ENCODE results near the gene MAP1LC3A. TPM values are rescaled to one million over a fixed set of nuclear protein-coding genes. Genes with fewer than 3 reads are reported as not detected.

MAP1LC3A gene
- total and polyA plus RNA-seq, 2 donors (not counting 3 experiments of a cell fraction or from before 2014, with no cell fraction given): 32.1 to 39.8 TPM

GRCh38 chr20:34532756-34533155 is 25.8 kb upstream of the MAP1LC3A start:
- dilution Hi-C loops (cut with MboI; ENCODE audit: extremely low pct_ligation_motif_present, low sequenced_read_pairs) (no loop called here), intact Hi-C loops (cut with micrococcal nuclease) (no loop called here)
- Histone ChIP-seq H3K9ac (replicated peaks; ENCODE audit: extremely low read depth, insufficient read depth, low read length) (no peak overlapping the region), H3K27me3 (ENCODE audit: control insufficient read depth in 2 of 2, insufficient read depth in 2 of 2, low read length in 2 of 2) (no peaks in the 10 kb centered on the region), H3K4me1 (ENCODE audit: control insufficient read depth, extremely low read depth, insufficient read depth, low read length) (no peaks in the 10 kb centered on the region), H4K20me1 (replicated peaks; ENCODE audit: control insufficient read depth, extremely low read depth, insufficient read depth, low read length) (no peaks in the 10 kb centered on the region), H3K27ac (ENCODE audit: insufficient read depth, low read depth, low read length) (no peak overlapping the region), H2AFZ (ENCODE audit: low read depth, low read length) (no peak overlapping the region), H3K4me3 (replicated peaks in 1 of 3; ENCODE audit: insufficient read depth in 1 of 3, low read depth in 1 of 3, low read length in 3 of 3) (no peak overlapping the region), H3K4me2 (ENCODE audit: insufficient read depth, low read length) (no peak overlapping the region), H3K79me2 (ENCODE audit: control insufficient read depth, insufficient read depth, low read length) (peaks cover 6% of the 10 kb centered on the region), H3K36me3 (ENCODE audit: control insufficient read depth in 2 of 2, extremely low read depth in 1 of 2, insufficient read depth in 2 of 2, low read length in 2 of 2) (peaks cover 10 to 59% of the 10 kb centered on the region in 2 experiments), H3K9me1 (replicated peaks; ENCODE audit: control insufficient read depth, extremely low read depth, insufficient read depth, low read length) (no peaks in the 10 kb centered on the region), H3K9me3 (replicated peaks; ENCODE audit: control insufficient read depth, insufficient read depth, low read length) (no peaks in the 10 kb centered on the region)
- DNase-seq (ENCODE audit: low read depth, low spot score) (no peak), FAIRE-seq (no peak)
- ChIA-PET POLR2A (no interaction called here), CTCF (interaction anchor here (0.9 to 1.6 kb wide), 2 partner anchors 10 to 220 kb away, joined by 3 read pairs; no protein-coding TSS in a partner anchor)
- no TSS peak for BruUV-seq (replicated peaks)
- TF ChIP-seq MYC (IDR thresholded peaks at IDR 0.05; ENCODE audit: low read depth, low read length) (no peak), FOS (IDR thresholded peaks at IDR 0.05; ENCODE audit: borderline replicate concordance, insufficient read depth, low read length) (no peak), POLR2AphosphoS5 (IDR thresholded peaks at IDR 0.05; ENCODE audit: insufficient read depth, low read depth, low read length) (no peak), EZH2 (IDR thresholded peaks at IDR 0.05; ENCODE audit: borderline replicate concordance, low read depth, low read length, severe bottlenecking) (no peak), POLR2A (IDR thresholded peaks at IDR 0.05; ENCODE audit: low read depth, low read length) (no peak), JUN (IDR thresholded peaks at IDR 0.05; ENCODE audit: borderline replicate concordance, insufficient read depth, insufficient read length, low read depth) (no peak)
- TF ChIP-seq, protein P1, sequence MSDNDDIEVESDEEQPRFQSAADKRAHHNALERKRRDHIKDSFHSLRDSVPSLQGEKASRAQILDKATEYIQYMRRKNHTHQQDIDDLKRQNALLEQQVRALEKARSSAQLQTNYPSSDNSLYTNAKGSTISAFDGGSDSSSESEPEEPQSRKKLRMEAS (IDR thresholded peaks at IDR 0.05; ENCODE audit: insufficient read depth, insufficient read length): no peak

DNA sequence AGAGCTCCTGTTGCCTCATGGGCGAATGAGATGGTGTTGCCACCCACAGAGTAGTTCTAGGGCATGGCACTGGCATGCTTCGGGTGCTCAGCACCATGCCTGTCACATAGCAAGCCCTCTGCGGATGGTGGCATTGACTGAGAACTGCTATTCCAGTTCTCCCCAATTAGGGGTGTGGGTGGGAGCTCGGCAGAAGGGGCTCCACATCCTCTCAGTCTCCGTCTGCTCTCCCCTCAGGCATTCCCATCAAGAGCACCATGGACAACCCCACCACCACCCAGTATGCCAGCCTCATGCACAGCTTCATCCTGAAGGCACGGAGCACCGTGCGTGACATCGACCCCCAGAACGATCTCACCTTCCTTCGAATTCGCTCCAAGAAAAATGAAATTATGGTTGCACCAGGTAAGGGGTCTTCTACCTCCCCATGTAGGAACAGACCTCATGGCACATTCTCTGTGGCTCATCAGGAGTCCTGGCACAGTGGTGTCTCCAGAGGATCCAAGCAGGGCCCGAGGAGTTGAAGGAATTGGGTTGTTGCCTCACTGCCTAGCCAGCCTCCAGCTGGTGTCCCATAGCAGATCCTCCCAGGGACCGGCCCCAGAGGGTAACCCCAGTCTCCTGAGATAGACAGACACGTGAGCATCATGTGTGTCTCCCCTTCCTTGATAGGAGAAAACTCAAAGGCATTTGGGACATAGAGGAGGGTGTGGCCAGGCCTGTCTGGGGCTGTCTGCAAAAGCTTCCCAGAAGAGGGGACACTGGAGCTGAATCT is 23.9 kb upstream of the MAP1LC3A start:
- CTCF ChIA-PET: interaction anchor here (1.7 kb wide), 1 partner anchor 235 kb away, joined by 3 read pairs; no protein-coding TSS in a partner anchor
- intact Hi-C loops (cut with micrococcal nuclease) (no loop called here), dilution Hi-C loops (cut with MboI; ENCODE audit: extremely low pct_ligation_motif_present, low sequenced_read_pairs) (no loop called here)
- H3K27ac ChIP-seq (ENCODE audit: insufficient read depth, low read depth, low read length): no peak overlapping the region
- no peak overlapping the region for H3K9ac ChIP-seq (replicated peaks; ENCODE audit: extremely low read depth, insufficient read depth, low read length)
- H3K36me3 ChIP-seq (ENCODE audit: control insufficient read depth in 2 of 2, extremely low read depth in 1 of 2, insufficient read depth in 2 of 2, low read length in 2 of 2): peaks cover 5 to 51% of the 10 kb centered on the region in 2 experiments
- no peak overlapping the region for H3K4me2 ChIP-seq (ENCODE audit: insufficient read depth, low read length)
- no peaks in the 10 kb centered on the region for H3K9me3 ChIP-seq (replicated peaks; ENCODE audit: control insufficient read depth, insufficient read depth, low read length)
- no peak overlapping the region for H3K4me3 ChIP-seq (replicated peaks in 1 of 3; ENCODE audit: insufficient read depth in 1 of 3, low read depth in 1 of 3, low read length in 3 of 3)
- H3K79me2 ChIP-seq (ENCODE audit: control insufficient read depth, insufficient read depth, low read length): peaks cover 6% of the 10 kb centered on the region
- POLR2A ChIA-PET: no interaction called here
- no peaks in the 10 kb centered on the region for H3K9me1 ChIP-seq (replicated peaks; ENCODE audit: control insufficient read depth, extremely low read depth, insufficient read depth, low read length)
- H3K4me1 ChIP-seq (ENCODE audit: control insufficient read depth, extremely low read depth, insufficient read depth, low read length): no peaks in the 10 kb centered on the region
- no TSS peak for BruUV-seq (replicated peaks)
- H4K20me1 ChIP-seq (replicated peaks; ENCODE audit: control insufficient read depth, extremely low read depth, insufficient read depth, low read length): no peaks in the 10 kb centered on the region
- TF ChIP-seq, protein P2, sequence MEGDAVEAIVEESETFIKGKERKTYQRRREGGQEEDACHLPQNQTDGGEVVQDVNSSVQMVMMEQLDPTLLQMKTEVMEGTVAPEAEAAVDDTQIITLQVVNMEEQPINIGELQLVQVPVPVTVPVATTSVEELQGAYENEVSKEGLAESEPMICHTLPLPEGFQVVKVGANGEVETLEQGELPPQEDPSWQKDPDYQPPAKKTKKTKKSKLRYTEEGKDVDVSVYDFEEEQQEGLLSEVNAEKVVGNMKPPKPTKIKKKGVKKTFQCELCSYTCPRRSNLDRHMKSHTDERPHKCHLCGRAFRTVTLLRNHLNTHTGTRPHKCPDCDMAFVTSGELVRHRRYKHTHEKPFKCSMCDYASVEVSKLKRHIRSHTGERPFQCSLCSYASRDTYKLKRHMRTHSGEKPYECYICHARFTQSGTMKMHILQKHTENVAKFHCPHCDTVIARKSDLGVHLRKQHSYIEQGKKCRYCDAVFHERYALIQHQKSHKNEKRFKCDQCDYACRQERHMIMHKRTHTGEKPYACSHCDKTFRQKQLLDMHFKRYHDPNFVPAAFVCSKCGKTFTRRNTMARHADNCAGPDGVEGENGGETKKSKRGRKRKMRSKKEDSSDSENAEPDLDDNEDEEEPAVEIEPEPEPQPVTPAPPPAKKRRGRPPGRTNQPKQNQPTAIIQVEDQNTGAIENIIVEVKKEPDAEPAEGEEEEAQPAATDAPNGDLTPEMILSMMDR (IDR thresholded peaks at IDR 0.05; ENCODE audit: extremely low read depth in 1 of 2, insufficient read depth in 1 of 2, low read depth in 1 of 2, low read length in 2 of 2): no peak
- TF ChIP-seq JUN (IDR thresholded peaks at IDR 0.05; ENCODE audit: borderline replicate concordance, insufficient read depth, insufficient read length, low read depth) (no peak), POLR2AphosphoS5 (IDR thresholded peaks at IDR 0.05; ENCODE audit: insufficient read depth, low read depth, low read length) (no peak), GATA2 (IDR thresholded peaks at IDR 0.05; ENCODE audit: insufficient read depth, insufficient read length, low read depth, low read length) (no peak), POLR2A (IDR thresholded peaks at IDR 0.05; ENCODE audit: low read depth, low read length) (no peak), FOS (IDR thresholded peaks at IDR 0.05; ENCODE audit: borderline replicate concordance, insufficient read depth, low read length) (no peak), EZH2 (IDR thresholded peaks at IDR 0.05; ENCODE audit: borderline replicate concordance, low read depth, low read length, severe bottlenecking) (no peak), MYC (IDR thresholded peaks at IDR 0.05; ENCODE audit: low read depth, low read length) (no peak)
- TF ChIP-seq, protein P1 (IDR thresholded peaks at IDR 0.05; ENCODE audit: insufficient read depth, insufficient read length): no peak
- no peaks in the 10 kb centered on the region for H3K27me3 ChIP-seq (ENCODE audit: control insufficient read depth in 2 of 2, insufficient read depth in 2 of 2, low read length in 2 of 2)
- DNase-seq (ENCODE audit: low read depth, low spot score) (no peak), FAIRE-seq (no peak)
- H2AFZ ChIP-seq (ENCODE audit: low read depth, low read length): no peak overlapping the region

Data from endothelial cell of umbilical vein (primary cell).